Measurements from ENCODE around the gene ZNF564.
A peak's percentile ranks its signal among the peaks of the same experiment; 100 is the strongest.
"Not testable (repeated sequence)": the region's sequence is repeated elsewhere in the genome, so short reads cannot be mapped to it uniquely, and the experiment has no call there.

ZNF564 gene

GRCh38 chr19:12551060-12551832, at the start of gene ZNF564:
TSS of gene ZNF564 (minus strand) at chr19:12551482. CDS start at chr19:12551332, 150 bp downstream.
- DNase-seq = peak; percentile 99

GRCh38 chr19:12597594-12597993, 46.3 kb upstream of the ZNF564 start:
- DNase-seq = no peak

- DNase-seq = no peak
Measured at GRCh38 chr19:12596927-12597548, 45.8 kb upstream of the ZNF564 start.

DNA sequence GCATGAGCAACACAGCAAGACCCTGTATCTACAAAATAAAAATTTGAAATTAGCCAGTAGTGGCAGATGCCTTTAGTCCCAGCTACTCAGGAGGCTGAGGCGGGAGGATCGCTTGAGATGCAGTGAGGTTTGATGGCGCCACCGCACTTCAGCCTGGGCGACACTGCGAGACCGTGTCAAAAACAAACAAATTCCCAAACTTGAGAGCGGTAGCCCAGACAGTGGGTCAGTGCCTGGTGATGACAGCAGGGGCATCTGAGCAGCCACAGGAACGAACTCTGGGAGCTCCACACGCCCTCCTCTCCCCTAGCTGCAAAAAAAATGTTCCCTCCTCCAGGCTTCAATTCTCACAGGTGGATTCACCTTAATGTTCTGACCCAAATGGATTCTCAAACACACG, 45.2 kb upstream of the ZNF564 start:
- DNase-seq = no peak

GRCh38 chr19:12581100-12581499, 29.8 kb upstream of the ZNF564 start:
- no peak for DNase-seq

GRCh38 chr19:12580180-12580694, 29.0 kb upstream of the ZNF564 start:
- no peak for DNase-seq

- no peak for DNase-seq
Measured at GRCh38 chr19:12578641-12579040, 27.4 kb upstream of the ZNF564 start.

DNA sequence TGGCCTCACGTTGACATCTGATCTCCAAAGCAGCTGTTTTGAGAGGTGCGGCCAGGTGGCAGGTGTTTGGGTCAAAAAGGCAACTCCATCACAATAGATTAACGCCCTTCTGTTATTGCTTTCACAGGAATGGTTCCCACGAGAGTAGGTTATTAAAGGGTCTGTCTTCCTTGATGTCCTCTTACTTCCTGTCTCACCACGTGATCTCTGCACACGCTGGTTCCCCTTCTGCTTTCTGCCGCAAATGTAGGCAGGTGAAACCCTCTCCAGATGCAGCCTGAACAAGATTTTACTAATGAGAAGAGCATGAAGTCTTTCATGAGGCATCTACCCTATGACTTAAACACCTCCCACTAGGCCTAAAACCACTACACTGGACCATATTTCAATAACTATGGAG, 22.8 kb upstream of the ZNF564 start:
- no peak for DNase-seq

DNA sequence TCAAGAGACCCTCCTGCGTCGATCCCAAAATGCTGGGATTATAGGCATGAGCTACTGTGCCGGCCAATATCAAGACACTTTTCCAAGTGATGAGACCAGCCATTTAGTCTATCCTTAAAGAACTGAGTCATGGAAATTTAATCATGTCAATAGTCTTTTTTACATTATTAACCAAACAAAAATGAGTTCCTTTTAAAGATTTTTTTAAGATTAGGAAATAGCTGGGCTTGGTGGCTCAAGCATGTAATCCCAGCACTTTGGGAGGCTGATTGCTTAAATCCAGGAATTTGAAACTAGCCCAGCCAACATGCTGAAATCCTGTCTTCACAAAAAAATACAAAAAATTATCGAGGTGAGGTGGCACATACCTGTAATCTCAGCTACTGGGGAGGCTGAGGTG, 16.7 kb upstream of the ZNF564 start:
- DNase-seq = no peak

- DNase-seq = not testable (repeated sequence)
Measured at GRCh38 chr19:12566380-12566779, 15.1 kb upstream of the ZNF564 start.

- peak; percentile 54 to 74 for DNase-seq
Measured at GRCh38 chr19:12564016-12564664, 12.9 kb upstream of the ZNF564 start.

GRCh38 chr19:12555456-12555930, 4.2 kb upstream of the ZNF564 start:
- no peak for DNase-seq

DNA sequence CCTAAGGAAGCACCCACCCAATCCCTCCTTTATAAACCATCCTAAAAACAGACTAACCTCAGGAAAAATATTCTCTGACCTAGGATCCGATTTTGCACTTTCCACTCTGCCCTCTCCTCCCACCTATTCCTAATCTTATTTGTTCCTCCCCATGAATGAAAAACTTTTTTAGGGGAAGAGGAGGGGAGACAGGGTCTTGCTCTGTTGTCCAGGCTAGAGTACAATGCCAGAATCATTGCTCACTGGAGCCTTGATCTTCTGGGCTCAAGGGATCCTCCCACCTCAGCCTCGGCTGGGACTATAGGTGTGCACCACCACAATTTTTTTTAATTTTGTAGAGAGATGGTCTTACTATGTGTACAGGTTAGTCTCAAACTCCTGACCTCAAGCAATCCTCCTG, 4.4 kb downstream of the ZNF564 start:
- no peak for DNase-seq

DNA sequence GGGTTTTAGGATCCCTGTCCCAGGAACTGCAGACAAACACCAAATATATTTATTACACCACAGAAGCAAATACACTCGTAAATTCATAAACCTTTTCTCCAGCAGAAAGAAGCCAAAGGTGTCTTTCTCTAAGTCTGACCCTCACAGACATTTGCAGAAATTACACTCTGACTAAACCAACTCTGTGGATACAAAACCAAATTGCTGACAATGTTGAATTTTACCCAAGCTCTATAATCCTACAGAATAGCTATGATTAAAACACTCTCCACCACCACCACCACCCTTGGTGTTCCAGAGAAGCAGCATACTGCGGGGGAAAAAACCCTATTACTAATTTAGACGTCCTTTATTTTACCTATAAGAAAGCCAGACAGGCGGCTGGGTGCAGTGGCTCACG, 5.2 kb downstream of the ZNF564 start:
- no peak for DNase-seq

DNA sequence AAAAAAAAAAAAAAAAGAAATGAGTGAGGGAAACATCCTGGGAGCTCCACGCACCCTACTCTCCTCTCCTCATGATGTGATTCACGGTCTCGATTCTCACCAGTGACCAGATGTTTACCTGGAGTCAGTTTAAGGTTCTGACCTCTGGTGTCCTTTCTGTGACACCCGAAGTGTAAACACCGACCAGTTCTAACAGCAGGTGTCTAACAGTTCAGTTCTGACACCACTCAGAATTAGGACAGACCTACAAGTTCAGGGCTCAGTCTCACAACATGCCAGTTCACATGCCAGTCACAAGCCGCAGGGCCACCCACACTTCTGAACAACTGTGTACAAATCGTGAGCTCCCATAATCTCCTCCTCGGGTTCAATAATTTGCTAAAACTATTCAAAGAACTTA, 6.0 kb downstream of the ZNF564 start:
- no peak for DNase-seq

GRCh38 chr19:12544401-12544876, 6.8 kb downstream of the ZNF564 start:
- DNase-seq = no peak

- no peak for DNase-seq
Measured at GRCh38 chr19:12543855-12544254, 7.4 kb downstream of the ZNF564 start.

DNA sequence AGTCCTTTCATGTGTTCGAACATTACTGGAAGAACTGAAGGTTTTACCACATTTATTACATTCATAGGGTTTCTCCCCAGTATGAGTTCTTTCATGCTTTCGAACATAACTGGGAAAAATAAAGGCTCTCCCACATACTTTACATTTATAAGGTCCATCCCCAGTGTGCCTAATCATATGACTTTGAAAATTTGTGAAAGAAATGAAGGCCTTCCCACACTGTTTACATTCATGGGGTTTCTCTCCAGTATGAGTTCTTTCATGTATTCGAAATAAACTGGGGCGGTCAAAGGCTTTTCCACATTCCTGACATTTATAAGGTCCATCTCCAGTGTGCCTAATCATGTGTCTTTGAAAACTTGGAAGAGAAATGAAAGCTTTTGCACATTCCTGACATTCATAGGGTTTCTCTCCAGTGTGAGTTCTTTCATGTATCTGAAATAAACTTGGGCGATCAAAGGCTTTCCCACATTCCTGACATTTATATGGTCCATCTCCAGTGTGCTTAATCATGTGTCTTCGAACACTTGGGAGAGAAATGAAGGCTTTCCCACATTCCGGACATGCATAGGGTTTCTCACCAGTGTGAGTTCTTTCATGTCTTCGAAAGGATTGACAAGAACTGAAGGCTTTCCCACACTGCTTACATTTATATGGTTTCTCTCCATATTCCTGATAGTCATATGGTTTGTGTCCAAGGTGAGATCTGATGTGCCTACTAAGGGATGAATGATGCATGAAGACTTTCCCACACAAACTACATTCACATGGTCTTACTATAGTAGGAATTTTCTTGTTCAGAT, 24.0 kb downstream of the ZNF564 start:
- DNase-seq = no peak

DNA sequence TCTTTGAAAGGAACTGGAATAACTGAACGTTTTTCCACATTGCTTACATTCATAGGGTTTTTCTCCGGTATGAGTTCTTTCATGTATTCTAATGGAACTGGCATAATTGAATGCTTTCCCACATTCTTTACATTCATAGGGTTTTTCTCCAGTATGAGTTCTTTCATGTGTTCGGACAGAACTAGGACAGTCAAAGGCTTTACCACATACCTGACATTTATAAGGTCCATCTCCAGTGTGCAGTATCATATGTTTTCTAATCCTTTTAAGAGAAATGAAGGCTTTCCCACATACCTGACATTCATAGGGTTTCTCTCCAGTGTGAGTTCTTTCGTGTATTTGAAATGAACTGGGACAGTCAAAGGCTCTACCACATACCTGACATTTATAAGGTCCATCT, 24.7 kb downstream of the ZNF564 start:
- DNase-seq = no peak

DNA sequence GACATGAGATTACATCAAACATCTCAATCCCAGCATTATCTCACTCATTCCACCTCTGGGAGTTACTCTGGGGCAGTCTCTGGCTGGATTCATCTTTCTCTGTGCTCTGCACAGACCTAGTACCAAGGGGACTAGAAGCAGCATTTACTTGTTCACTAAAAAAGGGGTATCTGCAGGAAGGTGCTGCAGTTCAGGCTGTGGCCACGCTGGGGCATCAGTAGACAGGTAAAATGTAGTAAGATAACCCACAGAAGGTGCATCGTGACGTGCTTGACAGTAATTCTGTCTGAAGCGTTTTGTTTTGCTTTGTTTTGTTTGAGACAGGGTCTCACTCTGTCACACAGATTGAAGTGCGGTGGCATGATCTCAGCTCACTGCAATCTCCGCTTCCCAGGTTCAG, 29.3 kb downstream of the ZNF564 start:
- no peak for DNase-seq

DNA sequence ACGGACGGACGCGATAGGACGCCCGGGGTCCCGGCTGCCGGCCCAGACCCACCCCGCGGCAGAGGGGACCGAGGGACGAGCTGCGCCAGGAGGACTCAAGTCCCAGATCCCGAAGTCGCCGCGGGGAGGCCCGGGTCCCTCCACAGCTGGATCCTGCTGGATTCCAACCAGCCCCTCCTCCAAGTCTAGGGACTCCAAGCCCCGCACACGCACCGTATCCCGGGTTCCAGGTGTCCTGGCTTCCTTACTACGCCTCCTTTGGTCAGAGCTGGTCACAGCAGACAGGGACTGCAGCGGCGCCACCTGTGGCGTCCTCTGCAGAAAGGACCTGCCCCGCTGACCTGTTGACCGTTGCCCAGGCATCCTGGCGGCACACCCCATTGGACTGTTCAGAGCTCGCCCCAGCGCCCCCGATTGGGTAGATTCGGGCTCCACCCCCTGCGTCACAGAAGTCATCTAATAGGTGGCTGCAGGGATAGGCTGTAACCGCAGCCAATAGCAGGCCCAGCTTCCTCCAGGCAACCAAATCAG, 37.7 kb downstream of the ZNF564 start:
- no peak for DNase-seq

GRCh38 chr19:12497032-12497431, 54.2 kb downstream of the ZNF564 start:
- no peak for DNase-seq

All from SHP77 (cell line).